ENCODE data around the gene MOB1B.
"Not testable (repeated sequence)": the region's sequence is repeated elsewhere in the genome, so short reads cannot be mapped to it uniquely, and the experiment has no call there.

MOB1B gene

DNA sequence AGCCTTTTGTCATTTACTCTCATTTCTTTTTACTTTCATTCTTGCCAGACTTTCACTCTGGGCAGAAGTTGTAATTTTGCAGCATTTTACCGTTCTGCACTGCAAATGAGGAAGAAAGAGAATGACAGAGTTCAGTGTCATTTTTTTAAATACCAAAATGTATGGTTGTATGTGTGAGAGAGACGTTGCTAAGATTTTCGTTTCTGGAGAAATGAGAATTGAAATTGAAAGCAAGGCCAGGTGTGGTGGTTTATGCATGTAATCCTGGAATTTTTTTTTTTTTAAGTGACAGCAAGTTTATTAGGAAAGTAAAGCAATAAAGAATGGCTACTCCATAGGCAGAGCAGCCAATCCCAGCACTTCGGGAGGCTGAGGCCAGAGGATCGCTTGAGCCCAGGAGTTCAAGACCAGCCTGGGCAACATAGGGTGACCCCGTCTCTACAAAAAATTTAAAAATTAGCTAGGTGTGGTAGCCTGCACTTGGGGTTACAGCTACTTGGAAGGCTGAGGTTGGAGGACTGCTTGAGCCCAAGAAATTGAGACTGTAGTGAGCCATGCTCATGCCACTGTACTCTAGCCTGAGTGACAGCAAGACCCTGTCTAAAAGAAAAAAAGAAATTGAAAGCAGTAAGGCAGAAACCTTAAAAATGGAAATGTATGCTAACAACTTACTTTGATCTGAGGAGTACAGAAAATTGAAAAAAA, 104.2 kb downstream of the MOB1B start:
- Histone ChIP-seq H3K4me3 (ENCODE audit: low read length in 2 of 2) (no peak overlapping the region), H3K9ac (ENCODE audit: low read length in 2 of 2) (no peak overlapping the region), H3K36me3 (ENCODE audit: control insufficient read depth in 2 of 2, insufficient read depth in 2 of 2, low read length in 2 of 2) (no peaks in the 10 kb centered on the region), H3K27ac (ENCODE audit: low read length) (no peak overlapping the region), H3K9me3 (ENCODE audit: control insufficient read depth in 2 of 2, low read length in 2 of 2) (no peaks in the 10 kb centered on the region), H3K4me1 (ENCODE audit: control insufficient read depth, insufficient read depth, low read length) (no peaks in the 10 kb centered on the region), H3K27me3 (ENCODE audit: control insufficient read depth in 1 of 2, insufficient read depth in 2 of 2, low read length in 2 of 2) (no peaks in the 10 kb centered on the region)

DNA sequence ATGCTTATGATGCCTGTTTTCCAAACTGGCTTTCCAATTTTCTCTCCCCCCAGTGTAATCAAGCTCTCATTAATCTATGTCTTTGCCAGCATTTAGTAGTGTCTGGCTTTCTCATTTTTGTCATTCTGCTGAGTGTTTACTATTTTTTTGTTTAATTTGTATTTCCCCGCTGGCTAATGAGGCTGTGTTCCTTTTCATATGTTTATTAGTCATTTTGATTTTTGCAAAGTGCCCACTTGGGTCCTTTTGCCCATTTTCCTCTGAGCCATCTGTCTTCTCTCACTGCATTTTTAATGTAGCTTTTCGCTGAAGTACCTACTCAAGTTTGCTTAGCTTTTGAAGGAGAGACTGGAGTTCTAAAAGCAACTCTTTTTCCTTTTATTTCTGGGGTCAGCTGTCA, 106.0 kb downstream of the MOB1B start:
- Histone ChIP-seq H3K36me3 (ENCODE audit: control insufficient read depth in 2 of 2, insufficient read depth in 2 of 2, low read length in 2 of 2) (no peaks in the 10 kb centered on the region), H3K9me3 (ENCODE audit: control insufficient read depth in 2 of 2, low read length in 2 of 2) (no peaks in the 10 kb centered on the region)

DNA sequence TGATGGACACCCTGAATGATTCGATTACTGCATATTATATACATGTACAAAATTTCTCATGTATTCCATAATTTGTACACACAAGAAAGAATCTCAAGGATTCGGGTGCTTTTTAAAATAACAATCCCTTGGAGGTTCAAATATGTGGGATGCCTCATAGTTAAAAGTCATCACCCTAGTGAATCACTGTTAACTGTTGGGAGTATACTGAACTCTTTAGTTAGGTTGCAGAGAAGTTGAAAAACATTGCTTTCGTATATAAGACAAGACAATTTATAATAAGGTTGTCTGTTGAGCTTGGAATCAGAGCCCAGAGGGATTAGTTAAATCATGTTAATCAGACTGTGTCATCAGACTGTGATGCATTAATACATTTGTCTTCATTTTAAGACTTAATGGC, 106.9 kb downstream of the MOB1B start:
- Histone ChIP-seq H3K4me3 (ENCODE audit: low read length in 2 of 2) (no peak overlapping the region), H3K9ac (ENCODE audit: low read length in 2 of 2) (no peak overlapping the region), H3K4me1 (ENCODE audit: control insufficient read depth, insufficient read depth, low read length) (no peaks in the 10 kb centered on the region), H3K36me3 (ENCODE audit: control insufficient read depth in 2 of 2, insufficient read depth in 2 of 2, low read length in 2 of 2) (no peaks in the 10 kb centered on the region), H3K27ac (ENCODE audit: low read length) (no peak overlapping the region), H3K27me3 (ENCODE audit: control insufficient read depth in 1 of 2, insufficient read depth in 2 of 2, low read length in 2 of 2) (no peaks in the 10 kb centered on the region), H3K9me3 (ENCODE audit: control insufficient read depth in 2 of 2, low read length in 2 of 2) (no peaks in the 10 kb centered on the region)

More for the DNA sequence above, 106.0 kb downstream of the MOB1B start:
- H3K27ac ChIP-seq (ENCODE audit: low read length): no peak overlapping the region
- no peak overlapping the region for H3K4me3 ChIP-seq (ENCODE audit: low read length in 2 of 2)
- no peak overlapping the region for H3K9ac ChIP-seq (ENCODE audit: low read length in 2 of 2)
- H3K27me3 ChIP-seq (ENCODE audit: control insufficient read depth in 1 of 2, insufficient read depth in 2 of 2, low read length in 2 of 2): no peaks in the 10 kb centered on the region
- H3K4me1 ChIP-seq (ENCODE audit: control insufficient read depth, insufficient read depth, low read length): no peaks in the 10 kb centered on the region

DNA sequence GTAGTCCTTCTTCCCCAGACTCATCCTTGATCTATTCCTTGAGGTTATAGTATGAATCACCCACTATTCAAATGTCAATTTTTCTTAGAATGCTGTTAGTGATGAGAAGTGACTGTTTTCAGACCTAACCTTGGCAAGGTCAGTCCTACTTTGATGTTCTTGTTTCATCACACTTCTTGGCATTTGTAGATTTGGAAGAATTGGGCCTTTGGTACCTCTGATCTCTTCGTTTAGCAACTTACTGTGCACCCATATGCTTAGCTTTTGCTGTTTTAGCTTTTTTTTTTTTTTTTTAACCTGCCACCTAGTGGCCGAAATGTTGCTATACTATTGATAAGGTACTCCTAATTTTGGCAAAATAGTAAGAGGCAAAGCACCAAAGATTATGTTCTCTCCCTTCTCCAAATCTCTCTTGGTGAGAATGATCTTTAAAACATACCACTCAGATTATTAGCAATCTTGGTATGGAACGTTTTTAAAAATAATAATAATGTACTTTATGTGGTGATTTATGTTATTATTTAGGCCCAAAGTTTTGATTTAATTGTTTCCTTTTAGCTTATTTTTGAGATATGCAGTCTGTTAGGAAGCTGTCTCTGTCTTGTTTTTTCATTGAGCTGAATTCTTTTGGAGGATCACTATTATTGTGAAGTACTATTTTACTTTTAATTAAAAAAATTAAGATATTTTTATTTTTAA, 107.9 kb downstream of the MOB1B start:
- H3K9ac ChIP-seq (ENCODE audit: low read length in 2 of 2): no peak overlapping the region
- H3K4me3 ChIP-seq (ENCODE audit: low read length in 2 of 2): no peak overlapping the region

DNA sequence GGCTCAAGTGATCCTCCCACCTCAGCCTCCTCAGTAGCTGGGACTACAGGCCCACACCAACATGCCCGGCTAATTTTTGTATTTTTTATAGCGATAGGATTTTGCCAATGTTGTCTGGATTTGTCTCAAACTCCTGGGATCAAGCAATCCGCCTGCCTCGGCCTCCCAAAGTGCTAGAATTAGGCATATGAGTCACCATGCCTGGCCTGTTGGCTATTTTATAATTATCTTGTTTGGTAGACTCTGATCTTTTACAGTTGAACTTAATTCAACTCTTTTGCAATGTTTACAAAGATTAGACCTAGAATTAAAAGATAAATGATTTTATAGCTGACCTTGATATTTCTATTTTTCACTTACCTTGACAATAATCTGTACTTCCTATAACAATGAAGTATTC, 109.3 kb downstream of the MOB1B start:
- H3K27ac ChIP-seq (ENCODE audit: low read length): no peak overlapping the region

More for the DNA sequence above, 107.9 kb downstream of the MOB1B start:
- H3K27ac ChIP-seq (ENCODE audit: low read length): no peak overlapping the region
- H3K9me3 ChIP-seq (ENCODE audit: control insufficient read depth in 2 of 2, low read length in 2 of 2): no peaks in the 10 kb centered on the region
- H3K4me1 ChIP-seq (ENCODE audit: control insufficient read depth, insufficient read depth, low read length): no peaks in the 10 kb centered on the region
- H3K36me3 ChIP-seq (ENCODE audit: control insufficient read depth in 2 of 2, insufficient read depth in 2 of 2, low read length in 2 of 2): no peaks in the 10 kb centered on the region
- H3K27me3 ChIP-seq (ENCODE audit: control insufficient read depth in 1 of 2, insufficient read depth in 2 of 2, low read length in 2 of 2): no peaks in the 10 kb centered on the region

DNA sequence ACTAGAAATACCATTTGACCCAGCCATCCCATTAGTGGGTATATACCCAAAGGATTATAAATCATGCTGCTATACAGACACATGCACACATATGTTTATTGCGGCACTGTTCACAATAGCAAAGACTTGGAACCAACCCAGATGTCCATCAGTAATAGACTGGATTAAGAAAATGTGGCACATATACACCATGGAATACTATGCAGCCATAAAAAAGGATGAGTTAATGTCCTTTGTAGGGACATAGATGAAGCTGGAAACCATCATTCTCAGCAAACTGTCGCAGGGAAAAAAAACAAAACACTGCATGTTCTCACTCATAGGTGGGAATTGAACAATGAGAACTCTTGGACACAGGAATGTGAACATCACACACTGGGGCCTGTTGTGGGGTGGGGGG, 115.2 kb downstream of the MOB1B start:
- not testable (repeated sequence) for H3K27me3 ChIP-seq (ENCODE audit: control insufficient read depth in 1 of 2, insufficient read depth in 2 of 2, low read length in 2 of 2); H3K27ac ChIP-seq (ENCODE audit: low read length); H3K9ac ChIP-seq (ENCODE audit: low read length in 2 of 2); H3K4me1 ChIP-seq (ENCODE audit: control insufficient read depth, insufficient read depth, low read length); H3K36me3 ChIP-seq (ENCODE audit: control insufficient read depth in 2 of 2, insufficient read depth in 2 of 2, low read length in 2 of 2); H3K4me3 ChIP-seq (ENCODE audit: low read length in 2 of 2); H3K9me3 ChIP-seq (ENCODE audit: control insufficient read depth in 2 of 2, low read length in 2 of 2)

More for the DNA sequence above, 109.3 kb downstream of the MOB1B start:
- Histone ChIP-seq H3K9ac (ENCODE audit: low read length in 2 of 2) (no peak overlapping the region), H3K4me3 (ENCODE audit: low read length in 2 of 2) (no peak overlapping the region), H3K27me3 (ENCODE audit: control insufficient read depth in 1 of 2, insufficient read depth in 2 of 2, low read length in 2 of 2) (no peaks in the 10 kb centered on the region), H3K4me1 (ENCODE audit: control insufficient read depth, insufficient read depth, low read length) (no peaks in the 10 kb centered on the region), H3K36me3 (ENCODE audit: control insufficient read depth in 2 of 2, insufficient read depth in 2 of 2, low read length in 2 of 2) (no peaks in the 10 kb centered on the region), H3K9me3 (ENCODE audit: control insufficient read depth in 2 of 2, low read length in 2 of 2) (no peaks in the 10 kb centered on the region)

DNA sequence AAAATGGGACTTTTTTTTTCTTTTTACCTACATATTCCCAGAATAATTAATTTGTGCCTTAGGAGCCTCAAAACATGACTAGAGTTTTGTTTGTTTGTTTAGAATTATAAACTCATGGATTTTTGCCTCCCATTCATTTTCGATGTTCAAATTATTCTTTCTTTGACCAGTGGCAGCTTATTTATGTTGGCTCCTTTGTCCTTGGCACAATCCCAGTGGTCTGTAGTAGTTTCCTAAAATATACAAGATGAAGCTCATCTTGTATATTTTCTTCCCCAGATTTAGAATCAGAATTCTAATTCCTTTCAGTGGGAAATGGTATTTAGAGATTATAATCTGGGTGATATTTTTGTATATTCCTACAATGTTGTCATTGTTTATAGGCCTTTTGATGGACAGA, 118.4 kb downstream of the MOB1B start:
- Histone ChIP-seq H3K27me3 (ENCODE audit: control insufficient read depth in 1 of 2, insufficient read depth in 2 of 2, low read length in 2 of 2) (no peaks in the 10 kb centered on the region), H3K9me3 (ENCODE audit: control insufficient read depth in 2 of 2, low read length in 2 of 2) (no peaks in the 10 kb centered on the region), H3K4me1 (ENCODE audit: control insufficient read depth, insufficient read depth, low read length) (no peaks in the 10 kb centered on the region), H3K4me3 (ENCODE audit: low read length in 2 of 2) (no peak overlapping the region), H3K9ac (ENCODE audit: low read length in 2 of 2) (no peak overlapping the region), H3K27ac (ENCODE audit: low read length) (no peak overlapping the region), H3K36me3 (ENCODE audit: control insufficient read depth in 2 of 2, insufficient read depth in 2 of 2, low read length in 2 of 2) (peaks cover 0 to 4% of the 10 kb centered on the region in 2 donors)

DNA sequence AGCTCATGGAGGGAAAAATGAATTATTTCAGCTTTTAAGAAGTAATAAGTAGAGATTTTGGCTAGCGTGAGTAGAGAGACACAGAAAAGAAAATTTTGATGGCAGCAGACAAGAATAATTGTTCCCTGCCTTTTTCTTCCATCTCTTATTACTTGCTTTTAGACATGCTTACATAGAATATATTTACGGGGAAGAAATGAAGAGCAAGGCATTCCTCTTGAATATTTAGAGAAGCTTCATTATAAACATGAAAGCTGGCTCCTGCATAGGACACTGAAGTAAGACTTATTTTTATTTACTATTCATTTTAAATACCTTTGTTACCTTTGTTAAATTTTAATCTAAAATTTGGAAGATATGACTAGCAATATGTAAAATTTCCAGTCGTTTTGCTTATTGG, 123.5 kb downstream of the MOB1B start:
- H3K4me3 ChIP-seq (ENCODE audit: low read length in 2 of 2): no peak overlapping the region
- H3K4me1 ChIP-seq (ENCODE audit: control insufficient read depth, insufficient read depth, low read length): no peaks in the 10 kb centered on the region
- H3K27ac ChIP-seq (ENCODE audit: low read length): no peak overlapping the region
- no peaks in the 10 kb centered on the region for H3K9me3 ChIP-seq (ENCODE audit: control insufficient read depth in 2 of 2, low read length in 2 of 2)
- no peak overlapping the region for H3K9ac ChIP-seq (ENCODE audit: low read length in 2 of 2)
- no peaks in the 10 kb centered on the region for H3K27me3 ChIP-seq (ENCODE audit: control insufficient read depth in 1 of 2, insufficient read depth in 2 of 2, low read length in 2 of 2)
- H3K36me3 ChIP-seq (ENCODE audit: control insufficient read depth in 2 of 2, insufficient read depth in 2 of 2, low read length in 2 of 2): peaks cover 0 to 9% of the 10 kb centered on the region in 2 donors

DNA sequence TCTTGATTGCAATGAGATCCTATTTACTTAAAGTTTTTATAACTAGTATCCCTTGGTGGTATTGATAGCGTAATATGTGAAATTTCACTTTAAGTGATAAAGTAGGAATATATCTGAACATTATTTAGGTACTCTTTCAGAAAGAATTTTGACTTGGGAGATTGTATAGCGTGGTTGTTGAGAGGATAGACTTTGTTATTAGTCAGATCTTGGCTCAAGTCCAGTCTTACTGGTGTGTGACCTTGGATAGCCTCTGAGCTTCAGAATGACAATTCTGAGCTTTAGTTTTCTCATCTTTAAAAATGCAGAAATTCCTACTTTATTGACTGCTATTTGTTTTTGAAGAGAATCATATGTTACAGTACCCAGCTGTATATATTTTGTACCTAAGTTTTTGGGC, 123.9 kb downstream of the MOB1B start:
- H3K4me1 ChIP-seq (ENCODE audit: control insufficient read depth, insufficient read depth, low read length): no peaks in the 10 kb centered on the region
- no peak overlapping the region for H3K9ac ChIP-seq (ENCODE audit: low read length in 2 of 2)
- H3K27me3 ChIP-seq (ENCODE audit: control insufficient read depth in 1 of 2, insufficient read depth in 2 of 2, low read length in 2 of 2): no peaks in the 10 kb centered on the region
- no peak overlapping the region for H3K4me3 ChIP-seq (ENCODE audit: low read length in 2 of 2)
- peaks cover 0 to 9% of the 10 kb centered on the region in 2 donors for H3K36me3 ChIP-seq (ENCODE audit: control insufficient read depth in 2 of 2, insufficient read depth in 2 of 2, low read length in 2 of 2)
- H3K27ac ChIP-seq (ENCODE audit: low read length): no peak overlapping the region
- H3K9me3 ChIP-seq (ENCODE audit: control insufficient read depth in 2 of 2, low read length in 2 of 2): no peaks in the 10 kb centered on the region

DNA sequence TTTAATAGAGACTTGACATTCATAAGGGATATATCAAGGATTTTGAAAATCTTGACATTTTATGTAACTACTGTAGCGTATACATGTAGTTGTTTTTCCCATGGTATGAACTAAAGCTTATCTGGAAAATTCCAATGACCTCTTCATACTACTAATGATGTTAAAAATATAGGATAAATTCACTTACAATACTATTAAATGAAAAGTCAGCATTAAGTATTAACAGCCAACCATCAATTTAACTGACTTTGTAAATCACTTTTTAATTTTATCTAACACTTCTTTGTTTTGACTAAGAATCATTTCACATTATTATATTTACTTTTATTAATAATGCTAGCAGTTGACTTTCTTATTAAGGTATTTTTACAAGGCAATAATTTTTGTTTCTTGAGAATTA, 125.4 kb downstream of the MOB1B start:
- peaks cover 3 to 6% of the 10 kb centered on the region in 2 donors for H3K36me3 ChIP-seq (ENCODE audit: control insufficient read depth in 2 of 2, insufficient read depth in 2 of 2, low read length in 2 of 2)
- H3K4me1 ChIP-seq (ENCODE audit: control insufficient read depth, insufficient read depth, low read length): no peaks in the 10 kb centered on the region
- H3K9me3 ChIP-seq (ENCODE audit: control insufficient read depth in 2 of 2, low read length in 2 of 2): no peaks in the 10 kb centered on the region
- no peak overlapping the region for H3K9ac ChIP-seq (ENCODE audit: low read length in 2 of 2)
- no peak overlapping the region for H3K4me3 ChIP-seq (ENCODE audit: low read length in 2 of 2)
- no peaks in the 10 kb centered on the region for H3K27me3 ChIP-seq (ENCODE audit: control insufficient read depth in 1 of 2, insufficient read depth in 2 of 2, low read length in 2 of 2)
- no peak overlapping the region for H3K27ac ChIP-seq (ENCODE audit: low read length)

DNA sequence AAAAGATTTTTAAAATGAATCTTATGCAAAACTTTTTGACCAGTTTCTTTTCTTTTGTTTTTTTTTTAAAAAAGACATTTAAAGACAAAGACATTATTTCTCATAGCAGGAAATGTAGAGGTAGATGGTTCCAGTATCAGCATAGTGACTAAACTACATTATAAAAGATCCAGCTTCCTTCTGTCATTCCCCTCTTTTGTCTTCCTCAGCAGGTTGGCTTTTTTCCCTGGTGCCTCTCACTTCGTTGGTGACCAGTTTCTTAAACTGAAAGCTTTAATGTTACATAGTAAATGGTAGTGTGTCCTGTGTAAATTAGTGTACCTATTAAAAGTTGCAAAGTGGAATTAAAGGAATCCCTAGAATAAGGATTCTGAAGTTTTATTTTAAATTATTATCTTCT, 127.3 kb downstream of the MOB1B start:
- Histone ChIP-seq H3K27me3 (ENCODE audit: control insufficient read depth in 1 of 2, insufficient read depth in 2 of 2, low read length in 2 of 2) (no peaks in the 10 kb centered on the region), H3K9me3 (ENCODE audit: control insufficient read depth in 2 of 2, low read length in 2 of 2) (no peaks in the 10 kb centered on the region), H3K9ac (ENCODE audit: low read length in 2 of 2) (no peak overlapping the region), H3K4me3 (ENCODE audit: low read length in 2 of 2) (no peak overlapping the region), H3K4me1 (ENCODE audit: control insufficient read depth, insufficient read depth, low read length) (no peaks in the 10 kb centered on the region), H3K27ac (ENCODE audit: low read length) (no peak overlapping the region), H3K36me3 (ENCODE audit: control insufficient read depth in 2 of 2, insufficient read depth in 2 of 2, low read length in 2 of 2) (peaks cover 3 to 5% of the 10 kb centered on the region in 2 donors)

Data from stomach smooth muscle (tissue), 2 donors.